Keratinocyte (primary cell): ENCODE results near the gene DUSP6.

Source experiments
- CTCF ChIP-seq, 3 experiments: IDR thresholded peaks in 1 of 3; conservative IDR thresholded peaks in 1 of 3; optimal IDR thresholded peaks in 1 of 3; 2 replicates in 2 of 3; 3 replicates in 1 of 3; pipeline versions ENCODE3 to v1.5.1; 2011; ENCODE audit warnings: low read length in 3 of 3, mild to moderate bottlenecking in 3 of 3, moderate library complexity in 2 of 3, control low read depth in 1 of 3, inconsistent platforms in 1 of 3; ENCODE audit not compliant: insufficient read depth in 2 of 3; ENCODE audit errors: extremely low read depth in 1 of 3
- EZH2 ChIP-seq: IDR thresholded peaks from one replicate; pipeline ENCODE4 v1.6.1; 2012; ENCODE audit warnings: inconsistent platforms, mild to moderate bottlenecking, low read length, moderate library complexity

GRCh38 chr12:89349814-89350213 lies 2.5 kb downstream of the DUSP6 start:
- no peak for TF ChIP-seq CTCF (optimal IDR thresholded peaks at IDR 0.05 in 1 of 3, IDR thresholded peaks at IDR 0.05 in 1 of 3, conservative IDR thresholded peaks at IDR 0.05 in 1 of 3; ENCODE audit: extremely low read depth in 1 of 3, insufficient read depth in 2 of 3, low read length in 3 of 3)
- TF ChIP-seq EZH2 = no peak
